T-helper 2 cell treated with Interferon-gamma antibody and Interleukin-4, amounts not matched to agents 5 μg/mL and 100 μg/mL, for 36 hours (primary cell): ENCODE results near the gene EGFR.
A peak's percentile ranks its signal among the peaks of the same experiment; 100 is the strongest.

Experiments used
- DNase-seq: peaks from one replicate; pipeline ENCODE4 v3.0.0; 2021; ENCODE audit warnings: low spot score
- H3K27ac Mint-ChIP-seq: one replicate; pipeline ENCODE4 v1.8.0; 2021; ENCODE audit warnings: mild to moderate bottlenecking, mixed read lengths
- H3K27me3 Mint-ChIP-seq: one replicate; pipeline ENCODE4 v1.8.0; 2021; ENCODE audit warnings: low read depth, mixed read lengths
- H3K36me3 Mint-ChIP-seq: one replicate; pipeline ENCODE4 v1.8.0; 2021; ENCODE audit warnings: low read depth, mixed read lengths
- H3K4me1 Mint-ChIP-seq: one replicate; pipeline ENCODE4 v1.8.0; 2021; ENCODE audit warnings: low read depth, mixed read lengths
- H3K4me3 Mint-ChIP-seq: one replicate; pipeline ENCODE4 v1.8.0; 2022; ENCODE audit warnings: mild to moderate bottlenecking, moderate library complexity, mixed read lengths
- H3K9me3 Mint-ChIP-seq: one replicate; pipeline ENCODE4 v1.8.0; 2021; ENCODE audit warnings: mixed read lengths

The EGFR gene

DNA sequence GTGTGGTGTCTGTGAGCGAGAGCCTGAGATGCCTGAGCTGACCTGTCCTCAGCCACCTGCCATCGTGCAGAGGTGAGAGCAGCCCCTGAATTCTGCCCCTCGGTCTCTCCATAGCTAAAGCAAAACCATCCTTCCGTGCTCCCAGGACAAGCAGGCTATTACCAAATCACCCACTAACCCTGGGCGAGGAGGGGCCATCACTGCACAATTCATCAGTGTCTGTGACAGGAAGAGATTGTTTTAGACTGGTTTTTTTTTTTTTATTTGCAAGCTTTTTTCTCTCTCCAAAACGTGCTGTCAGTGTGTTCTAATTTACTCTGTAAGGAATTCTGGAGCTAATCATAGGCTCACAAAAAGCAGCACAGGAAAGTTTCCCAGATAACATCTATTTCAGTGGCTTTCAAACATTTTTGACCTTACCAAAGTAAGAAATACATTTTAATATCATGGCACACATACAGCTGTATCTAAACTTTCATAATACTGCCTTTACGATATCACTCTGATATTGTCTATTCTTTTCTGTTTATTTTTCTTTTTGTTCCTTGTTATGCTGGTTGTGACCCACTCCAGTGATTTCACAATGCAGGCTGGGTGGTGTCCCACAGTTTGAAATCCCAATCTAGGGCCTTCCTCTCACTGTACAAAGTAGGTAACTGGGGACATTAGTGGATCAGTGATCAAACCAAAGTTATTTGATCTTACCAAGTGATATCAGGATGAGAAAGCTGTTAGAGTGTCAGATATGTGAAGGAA is 62.8 kb downstream of the EGFR start:
- DNase-seq: no peak
- Mint-ChIP-seq H3K4me1 (peaks cover 16% of the 10 kb centered on the region), H3K27me3 (peaks cover 24% of the 10 kb centered on the region), H3K9me3 (no peaks in the 10 kb centered on the region), H3K27ac (no peak overlapping the region), H3K36me3 (no peaks in the 10 kb centered on the region), H3K4me3 (no peak overlapping the region)

DNA sequence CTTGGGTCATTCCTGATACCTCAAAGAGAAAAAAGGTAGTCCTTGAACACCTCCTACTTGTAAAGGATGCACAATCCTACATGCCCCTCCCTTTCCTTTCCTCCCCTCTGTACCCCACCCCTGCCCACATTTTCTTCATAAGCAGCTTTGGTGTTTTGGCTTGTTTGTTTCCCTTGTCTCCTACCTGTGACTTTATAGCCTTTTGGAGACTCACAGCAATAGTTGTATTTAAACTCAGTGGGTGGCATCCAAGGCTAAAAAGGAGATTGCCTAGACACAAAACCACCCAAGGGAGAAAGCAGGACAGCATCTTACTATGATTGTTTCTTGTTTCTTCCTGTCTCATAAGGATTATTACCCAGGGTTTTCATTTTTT is 63.4 kb downstream of the EGFR start:
- no peak for DNase-seq
- H3K9me3 Mint-ChIP-seq: no peaks in the 10 kb centered on the region
- H3K27me3 Mint-ChIP-seq: peaks cover 26% of the 10 kb centered on the region
- H3K27ac Mint-ChIP-seq: no peak overlapping the region
- H3K36me3 Mint-ChIP-seq: no peaks in the 10 kb centered on the region
- peaks cover 19% of the 10 kb centered on the region for H3K4me1 Mint-ChIP-seq
- H3K4me3 Mint-ChIP-seq: no peak overlapping the region

DNA sequence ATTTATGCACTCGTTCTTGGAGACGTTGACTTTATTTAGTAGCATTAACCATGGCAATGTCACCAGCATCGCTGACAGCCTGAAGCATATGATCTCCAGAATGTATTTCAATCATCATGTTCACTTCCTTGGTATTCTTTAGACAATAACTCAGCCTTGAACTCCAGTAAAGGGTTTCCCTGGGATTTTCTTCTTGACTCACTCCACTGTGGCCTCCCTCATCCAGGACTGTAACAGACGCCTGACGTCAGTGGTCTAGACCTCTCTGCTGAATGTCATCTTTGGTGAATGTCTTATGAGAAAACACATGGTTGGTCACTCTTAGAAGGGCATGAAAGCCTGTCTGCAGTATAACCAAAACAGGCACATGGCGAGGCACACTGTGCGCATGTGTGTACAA is 64.4 kb downstream of the EGFR start:
- no peaks in the 10 kb centered on the region for H3K36me3 Mint-ChIP-seq
- peaks cover 26% of the 10 kb centered on the region for H3K27me3 Mint-ChIP-seq
- peaks cover 23% of the 10 kb centered on the region for H3K4me1 Mint-ChIP-seq
- H3K4me3 Mint-ChIP-seq: no peak overlapping the region
- H3K27ac Mint-ChIP-seq: no peak overlapping the region
- H3K9me3 Mint-ChIP-seq: no peaks in the 10 kb centered on the region
- no peak for DNase-seq

DNA sequence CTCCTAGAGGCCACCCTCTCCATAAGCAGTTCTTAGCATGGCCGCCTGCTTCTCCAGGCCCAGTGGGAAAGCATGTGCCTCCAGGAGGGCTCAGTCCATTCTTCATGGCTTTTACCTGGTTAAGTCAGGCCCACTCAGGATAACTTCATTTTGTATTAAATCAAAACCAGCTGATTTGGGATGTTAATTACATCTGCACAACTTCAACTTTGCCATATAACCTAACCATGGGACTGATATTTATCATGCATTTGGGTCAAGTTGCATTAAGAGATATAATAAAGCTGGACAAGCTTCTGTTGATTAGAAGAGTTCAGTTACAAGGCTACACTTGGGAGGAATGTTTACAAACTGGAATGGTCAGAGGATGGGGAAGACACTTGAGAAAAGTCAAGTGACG is 65.5 kb downstream of the EGFR start:
- H3K36me3 Mint-ChIP-seq: no peaks in the 10 kb centered on the region
- H3K4me1 Mint-ChIP-seq: peaks cover 23% of the 10 kb centered on the region
- H3K9me3 Mint-ChIP-seq: no peaks in the 10 kb centered on the region
- no peak overlapping the region for H3K27ac Mint-ChIP-seq
- no peak overlapping the region for H3K4me3 Mint-ChIP-seq
- H3K27me3 Mint-ChIP-seq: peaks cover 26% of the 10 kb centered on the region
- no peak for DNase-seq

DNA sequence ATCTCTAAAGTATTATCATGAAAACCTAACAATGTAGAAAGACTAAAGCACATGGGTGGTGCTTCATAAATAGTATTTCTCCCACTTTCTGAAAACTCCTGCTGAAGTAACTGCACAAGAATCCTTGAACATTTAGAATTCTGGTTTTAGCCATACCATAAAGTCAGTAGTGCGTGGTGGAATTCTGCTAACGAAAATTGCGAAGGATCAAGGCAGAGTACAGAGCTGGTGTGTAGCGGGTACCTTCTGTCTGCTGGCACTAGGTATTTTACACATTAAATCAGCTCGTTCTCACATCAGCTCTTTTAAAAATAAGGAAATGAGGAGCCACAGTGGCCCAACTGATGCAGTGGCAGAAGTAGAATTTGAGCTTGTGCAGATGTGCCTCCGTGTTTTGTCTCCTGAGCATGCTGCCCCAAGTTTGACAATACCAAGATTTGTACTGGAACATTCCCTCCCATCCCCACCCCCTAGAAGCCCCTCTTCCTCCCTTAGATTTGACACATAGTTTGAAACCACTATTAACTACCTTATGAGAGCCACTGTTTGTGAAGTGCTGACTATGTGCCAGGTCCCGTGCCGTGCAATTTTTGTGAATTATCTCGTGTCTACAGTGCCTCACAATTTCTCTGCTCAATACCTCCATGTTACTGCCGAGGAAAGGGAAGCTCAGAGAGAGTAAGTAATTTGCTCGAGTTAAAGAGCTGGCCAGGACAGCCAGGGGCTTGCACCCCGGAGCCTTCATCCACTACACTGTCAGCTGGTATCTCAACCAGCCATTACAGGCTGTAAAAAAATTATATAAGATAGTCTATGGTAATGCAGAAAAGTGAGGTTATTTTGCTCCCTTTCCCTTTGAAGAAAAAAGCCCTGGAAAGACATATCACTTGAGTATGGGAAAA is 66.9 kb downstream of the EGFR start:
- H3K4me3 Mint-ChIP-seq: no peak overlapping the region
- peaks cover 26% of the 10 kb centered on the region for H3K27me3 Mint-ChIP-seq
- H3K36me3 Mint-ChIP-seq: no peaks in the 10 kb centered on the region
- H3K9me3 Mint-ChIP-seq: no peaks in the 10 kb centered on the region
- peaks cover 23% of the 10 kb centered on the region for H3K4me1 Mint-ChIP-seq
- H3K27ac Mint-ChIP-seq: no peak overlapping the region
- DNase-seq: no peak

DNA sequence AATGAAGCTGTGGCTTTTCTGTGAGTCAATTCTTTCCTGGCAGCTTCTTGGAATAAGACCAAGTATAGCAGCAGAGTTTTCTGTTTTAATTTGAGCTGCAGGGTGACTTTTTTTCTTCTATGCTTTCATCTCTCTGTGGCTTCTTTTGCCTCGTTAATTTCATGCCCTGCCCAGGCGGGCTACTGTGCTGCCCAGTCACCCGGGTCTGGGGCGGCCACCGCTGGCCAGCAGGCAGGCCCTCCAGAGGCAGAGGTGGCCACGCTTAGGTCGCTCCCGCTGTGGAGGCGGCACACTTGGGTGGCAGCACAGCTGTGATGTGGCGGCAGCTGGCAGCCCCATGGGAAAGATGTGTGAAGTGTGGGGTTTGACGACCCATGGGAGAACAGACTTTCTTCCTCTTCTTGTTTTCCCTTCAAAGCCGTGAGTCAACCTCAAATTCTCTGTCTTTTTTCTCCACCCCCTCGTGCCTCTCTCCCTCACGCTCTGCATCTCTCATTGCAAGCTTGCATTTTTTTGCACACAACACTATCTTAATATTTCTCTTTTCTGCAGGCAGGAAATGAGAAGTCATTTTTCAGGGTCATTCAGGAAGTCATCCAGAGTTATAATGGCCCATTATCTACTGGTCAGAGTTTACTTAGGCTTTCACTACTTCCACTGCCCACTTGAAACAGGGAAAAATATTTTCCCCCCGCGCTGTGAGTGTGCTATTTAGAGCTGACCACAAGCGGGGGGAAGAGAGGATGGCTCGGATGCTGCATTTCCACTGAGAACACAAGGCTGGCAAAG is 67.8 kb downstream of the EGFR start:
- H3K9me3 Mint-ChIP-seq: no peaks in the 10 kb centered on the region
- no peaks in the 10 kb centered on the region for H3K36me3 Mint-ChIP-seq
- no peak overlapping the region for H3K27ac Mint-ChIP-seq
- peak; percentile 15 for DNase-seq
- peaks cover 26% of the 10 kb centered on the region for H3K27me3 Mint-ChIP-seq
- peak overlapping the region; percentile 60 for H3K4me3 Mint-ChIP-seq
- peaks cover 23% of the 10 kb centered on the region for H3K4me1 Mint-ChIP-seq

DNA sequence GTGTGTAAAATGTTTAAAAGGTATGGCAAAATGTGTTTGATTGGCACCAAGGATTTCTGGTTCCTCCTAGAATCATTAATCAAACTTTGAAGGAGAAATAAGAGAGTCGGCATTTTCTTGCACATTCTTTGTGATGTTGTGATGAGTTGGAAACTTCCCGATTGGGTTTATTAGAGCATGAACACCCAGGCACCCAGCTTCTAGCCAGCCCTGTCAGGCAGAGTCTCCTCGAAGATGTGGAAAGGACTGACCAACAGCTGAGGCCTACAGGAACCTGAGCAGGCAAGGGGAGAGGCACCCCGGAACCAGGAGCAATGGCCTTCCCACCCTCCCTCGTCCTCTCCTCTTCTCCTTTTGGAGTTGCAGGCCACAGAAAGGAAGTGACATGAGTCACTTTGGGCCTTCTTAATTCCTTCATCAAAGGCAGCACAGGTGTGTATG is 68.7 kb downstream of the EGFR start:
- H3K9me3 Mint-ChIP-seq: no peaks in the 10 kb centered on the region
- no peak overlapping the region for H3K27ac Mint-ChIP-seq
- H3K27me3 Mint-ChIP-seq: peaks cover 29% of the 10 kb centered on the region
- H3K4me1 Mint-ChIP-seq: peaks cover 18% of the 10 kb centered on the region
- H3K36me3 Mint-ChIP-seq: no peaks in the 10 kb centered on the region
- H3K4me3 Mint-ChIP-seq: no peak overlapping the region
- DNase-seq: no peak

DNA sequence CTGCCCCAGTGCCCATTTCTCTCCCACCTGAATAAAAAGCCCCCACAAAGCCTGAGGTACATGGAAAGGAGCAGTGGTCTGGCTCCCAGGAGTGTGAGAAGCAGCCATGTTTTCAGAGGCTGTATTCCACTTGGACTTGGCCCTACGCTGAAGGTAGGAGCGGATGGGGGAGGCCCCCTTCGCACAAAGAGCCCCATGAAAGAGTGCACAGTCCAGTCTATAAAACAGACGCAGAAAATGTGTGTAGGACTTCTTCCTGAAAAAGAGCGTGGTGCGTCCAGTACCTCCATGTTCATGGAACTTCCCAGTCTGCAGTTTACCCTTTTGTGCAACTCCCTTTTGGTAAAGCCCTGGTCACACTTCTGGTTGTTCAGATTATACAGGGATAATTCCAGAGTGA is 69.3 kb downstream of the EGFR start:
- H3K4me1 Mint-ChIP-seq: peaks cover 18% of the 10 kb centered on the region
- DNase-seq: no peak
- H3K27me3 Mint-ChIP-seq: peaks cover 29% of the 10 kb centered on the region
- no peaks in the 10 kb centered on the region for H3K9me3 Mint-ChIP-seq
- H3K27ac Mint-ChIP-seq: no peak overlapping the region
- no peaks in the 10 kb centered on the region for H3K36me3 Mint-ChIP-seq
- no peak overlapping the region for H3K4me3 Mint-ChIP-seq

DNA sequence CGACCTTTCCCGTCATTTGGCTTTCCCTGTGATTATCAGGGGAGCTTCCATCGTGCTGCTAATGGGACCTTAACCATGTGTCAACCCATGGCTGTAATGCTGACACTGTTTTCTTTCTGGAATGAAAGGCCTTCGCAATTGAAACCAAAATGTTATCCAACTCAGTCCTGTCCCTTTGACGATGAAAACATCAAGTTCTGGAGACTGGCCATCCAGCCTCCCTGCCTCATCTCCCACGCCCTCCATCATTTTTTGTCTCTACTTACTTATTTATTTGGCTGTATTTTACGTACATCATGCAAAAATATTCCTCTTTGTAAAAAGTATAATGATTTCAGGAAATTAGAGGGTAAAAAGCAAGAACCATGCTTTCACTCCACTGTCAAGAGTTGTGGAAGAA is 69.8 kb downstream of the EGFR start:
- DNase-seq: no peak
- Mint-ChIP-seq H3K4me3 (no peak overlapping the region), H3K27ac (no peak overlapping the region), H3K4me1 (peaks cover 18% of the 10 kb centered on the region), H3K36me3 (no peaks in the 10 kb centered on the region), H3K27me3 (peaks cover 28% of the 10 kb centered on the region), H3K9me3 (no peaks in the 10 kb centered on the region)

DNA sequence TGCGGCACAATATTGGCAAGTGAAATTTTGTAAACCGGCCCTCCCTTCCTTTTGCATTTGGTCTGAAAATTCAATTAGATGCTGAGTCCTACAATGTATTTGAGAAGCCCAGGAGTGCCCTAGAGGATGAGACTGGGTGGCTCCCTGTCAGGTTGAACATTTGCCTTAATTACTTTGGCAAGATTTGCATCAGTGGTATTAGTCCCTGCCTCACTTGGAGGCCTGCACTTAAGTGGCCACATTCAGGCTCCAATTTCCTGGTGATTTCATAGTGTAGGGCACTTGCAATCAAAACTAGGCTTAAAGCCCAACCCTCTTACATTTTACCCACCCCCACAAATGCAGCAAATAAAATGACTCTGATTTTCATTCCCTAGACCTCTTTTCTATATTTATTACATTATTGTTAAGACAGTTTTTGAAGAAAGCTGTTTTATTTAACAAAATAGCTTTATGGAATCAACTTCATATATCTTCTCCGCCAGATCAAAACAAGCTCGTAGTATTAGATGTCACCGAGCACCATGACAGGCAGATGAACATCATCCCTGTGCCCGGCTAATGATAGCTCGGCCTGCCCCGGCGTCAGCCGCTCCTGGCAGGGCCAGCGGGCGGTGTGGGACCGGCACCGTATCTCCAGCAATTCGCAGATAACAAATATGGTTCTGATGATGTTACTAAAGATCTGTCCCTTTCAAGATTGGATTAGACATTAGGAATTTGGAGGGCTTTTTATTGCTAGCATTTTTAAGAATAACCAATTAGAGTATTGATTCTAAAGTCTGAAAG is 73.6 kb downstream of the EGFR start:
- Mint-ChIP-seq H3K9me3 (no peaks in the 10 kb centered on the region), H3K36me3 (no peaks in the 10 kb centered on the region), H3K4me3 (no peak overlapping the region), H3K4me1 (peaks cover 2% of the 10 kb centered on the region), H3K27me3 (peaks cover 3% of the 10 kb centered on the region), H3K27ac (no peak overlapping the region)
- no peak for DNase-seq

DNA sequence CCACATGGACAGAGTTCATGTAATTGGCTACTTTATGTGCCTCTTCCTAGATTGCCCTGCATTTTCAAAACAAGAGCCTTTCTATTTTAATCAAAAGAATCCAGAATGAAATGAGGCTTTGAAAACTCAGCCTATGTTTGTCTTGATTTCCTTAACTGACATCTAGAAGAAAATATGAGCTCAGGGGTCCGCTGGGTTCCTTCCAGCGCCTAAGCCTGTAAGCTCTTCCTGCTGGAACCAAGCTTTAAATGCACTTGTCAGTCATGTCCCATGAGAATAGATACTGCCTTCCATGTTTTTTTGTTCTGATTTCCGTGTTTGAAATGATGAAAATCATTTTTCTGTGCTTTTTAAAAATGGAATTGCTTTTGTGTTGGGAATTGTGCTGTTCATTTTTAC is 74.2 kb downstream of the EGFR start:
- no peaks in the 10 kb centered on the region for H3K4me1 Mint-ChIP-seq
- H3K4me3 Mint-ChIP-seq: no peak overlapping the region
- no peak overlapping the region for H3K27ac Mint-ChIP-seq
- no peaks in the 10 kb centered on the region for H3K9me3 Mint-ChIP-seq
- no peak for DNase-seq
- no peaks in the 10 kb centered on the region for H3K36me3 Mint-ChIP-seq
- peaks cover 3% of the 10 kb centered on the region for H3K27me3 Mint-ChIP-seq

DNA sequence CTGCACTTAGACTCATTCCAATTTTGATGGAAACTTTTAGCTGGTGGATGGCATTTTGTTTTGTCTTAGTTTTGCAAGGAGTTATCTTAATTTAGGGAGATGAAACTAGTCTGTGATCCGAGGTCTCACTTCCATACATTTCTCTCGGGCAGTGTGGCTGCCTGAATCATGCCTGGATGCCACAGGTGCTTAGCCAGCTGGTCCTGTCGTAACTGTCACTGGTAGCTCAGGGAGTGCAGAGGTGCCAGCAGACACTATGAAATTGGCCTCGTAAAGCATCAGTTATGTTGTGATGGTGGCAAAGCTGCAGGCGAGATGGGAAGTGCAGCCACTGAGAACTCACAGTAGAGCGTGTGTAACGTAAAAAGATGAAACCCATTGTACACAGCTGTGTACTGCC is 74.9 kb downstream of the EGFR start:
- H3K36me3 Mint-ChIP-seq: no peaks in the 10 kb centered on the region
- H3K27ac Mint-ChIP-seq: no peak overlapping the region
- peaks cover 3% of the 10 kb centered on the region for H3K27me3 Mint-ChIP-seq
- no peaks in the 10 kb centered on the region for H3K4me1 Mint-ChIP-seq
- H3K4me3 Mint-ChIP-seq: no peak overlapping the region
- no peak for DNase-seq
- no peaks in the 10 kb centered on the region for H3K9me3 Mint-ChIP-seq

DNA sequence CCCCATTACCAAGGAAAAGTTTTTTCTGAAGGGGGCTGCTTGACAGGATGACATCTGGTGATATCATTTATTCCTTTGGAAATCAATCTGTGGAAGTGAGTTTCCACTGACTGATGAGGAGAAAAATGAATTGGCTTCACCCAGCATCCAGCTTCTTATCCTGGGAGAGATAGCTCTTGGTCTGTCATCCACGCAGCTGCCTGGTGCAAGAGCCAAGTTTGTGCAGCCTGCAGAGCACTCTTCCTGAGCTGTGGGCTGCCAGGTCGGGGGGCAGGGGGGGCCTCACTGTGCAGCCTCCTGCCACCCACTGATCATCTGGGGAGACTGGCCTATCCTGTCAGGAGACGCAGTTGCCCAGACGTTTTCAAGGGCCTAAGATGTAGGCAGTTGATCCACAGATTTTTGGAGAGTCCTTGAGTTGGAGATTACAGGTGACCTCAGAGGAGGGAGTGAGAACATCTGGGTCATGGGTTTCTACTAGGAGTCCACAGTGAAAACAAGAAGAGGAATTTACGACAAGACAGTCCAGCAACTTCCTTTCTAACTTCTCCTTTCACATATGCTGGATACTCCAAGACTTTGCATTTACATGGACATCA is 75.4 kb downstream of the EGFR start:
- H3K36me3 Mint-ChIP-seq: no peaks in the 10 kb centered on the region
- no peaks in the 10 kb centered on the region for H3K4me1 Mint-ChIP-seq
- DNase-seq: no peak
- no peak overlapping the region for H3K27ac Mint-ChIP-seq
- peaks cover 6% of the 10 kb centered on the region for H3K27me3 Mint-ChIP-seq
- no peak overlapping the region for H3K4me3 Mint-ChIP-seq
- H3K9me3 Mint-ChIP-seq: no peaks in the 10 kb centered on the region
